Transverse colon (tissue), 4 donors: ENCODE data around the gene CIRBP. TPM values are rescaled to one million over a fixed set of nuclear protein-coding genes. Genes with fewer than 3 reads are reported as not detected.

Source experiments
- DNase-seq: peaks from one replicate; pipeline ENCODE4 v3.0.0-alpha.2; 2019
- H3K27ac ChIP-seq, 4 donors: fragments of 200-600 bp; sonication (generic); 2 replicates each; pipeline ENCODE4 v1.5.1; 2016 to 2018; ENCODE audit warnings: inconsistent platforms in 4 of 4
- H3K27me3 ChIP-seq: fragments of 200-600 bp; sonication (generic); 2 replicates; pipeline ENCODE4 v1.5.1; 2017; ENCODE audit warnings: inconsistent platforms
- H3K36me3 ChIP-seq, 4 donors: fragments of 200-600 bp; sonication (generic); 2 replicates each; pipeline ENCODE4 v1.5.1; 2017 to 2019; ENCODE audit warnings: inconsistent platforms in 4 of 4
- H3K4me1 ChIP-seq, 4 donors: fragments of 200-600 bp; sonication (generic); 2 replicates each; pipeline ENCODE4 v1.5.1; 2017 to 2020; ENCODE audit warnings: inconsistent platforms in 4 of 4
- H3K4me3 ChIP-seq, 4 donors: fragments of 200-600 bp; sonication (generic); 1 replicate in 1 of 4; 2 replicates in 3 of 4; pipeline versions ENCODE4 v1.5.1 to v1.6.1; 2017 to 2019; ENCODE audit warnings: inconsistent platforms in 4 of 4
- H3K9me3 ChIP-seq, 2 donors: fragments of 200-600 bp; sonication (generic); 2 replicates each; pipeline ENCODE4 v1.5.1; 2017 to 2019; ENCODE audit warnings: inconsistent platforms in 2 of 2
- CTCF ChIP-seq, 5 experiments: fragments of 200-600 bp in 3 of 5; fragments of 450-650 bp in 2 of 5; sonication (generic) in 3 of 5; IDR thresholded peaks; 1 replicate in 2 of 5; 2 replicates in 3 of 5; pipeline ENCODE4 v1.5.1; 2016 to 2017; ENCODE audit warnings: antibody characterized with exemption in 5 of 5, inconsistent platforms in 3 of 5, mild to moderate bottlenecking in 2 of 5, moderate library complexity in 1 of 5
- EP300 ChIP-seq: sonication (generic); formaldehyde crosslinking; IDR thresholded peaks from one replicate; pipeline ENCODE4 v1.6.1; 2017; ENCODE audit warnings: antibody characterized with exemption, low read depth
- POLR2A ChIP-seq: fragments of 450-650 bp; IDR thresholded peaks from one replicate; pipeline ENCODE4 v1.6.1; 2016; ENCODE audit warnings: antibody characterized with exemption, mild to moderate bottlenecking, moderate library complexity
- POLR2AphosphoS5 ChIP-seq, 3 donors: sonication (generic); formaldehyde crosslinking; IDR thresholded peaks; one replicate each; pipeline ENCODE4 v1.6.1; 2016; ENCODE audit warnings: antibody characterized with exemption in 3 of 3
- WGBS, 2 donors: methylation state at CpG; one replicate each; pipeline ENCODE4 v1.1.5; 2018; ENCODE audit warnings: low coverage in 1 of 2; 5-methylcytosine and 5-hydroxymethylcytosine counted together
- in situ Hi-C, 4 donors: fragments of 200-750 bp; cut with MboI; loops; one replicate each; pipeline versions ENCODE4 v1.15.0 to v1.15.1; 2017; ENCODE audit warnings: low sequenced_read_pairs in 3 of 4, low pct_ligation_motif_present in 1 of 4, low pct_unique_long_range_greater_than_20kb in 1 of 4
- intact Hi-C: fragments of 100-400 bp; cut with DNase I; formaldehyde crosslinking; loops from one replicate; pipeline ENCODE4 v1.15.1; 2023; ENCODE audit warnings: low total_unique reads
- total RNA-seq, 4 donors: library from RNA; depleted of rRNA; stranded (reverse); fragments of >200 nt; gene quantifications; one replicate each; pipeline ENCODE4 v1.1.0, GENCODE V29; 2016

CIRBP gene
- total RNA-seq, 4 donors from 2014 or later, result 431 to 488 (median 460) TPM

- no peak for TF ChIP-seq EP300
- no peak for TF ChIP-seq CTCF (IDR thresholded peaks at IDR 0.05)
- TF ChIP-seq POLR2A, result no peak
- no peak for TF ChIP-seq POLR2AphosphoS5 (IDR thresholded peaks at IDR 0.05)
- Histone ChIP-seq H3K4me1 (peaks cover 9 to 54% (median 41%) of the 10 kb centered on the region in 4 donors), H3K27me3 (peaks cover 53% of the 10 kb centered on the region), H3K4me3 (peak overlapping the region in 2 of 4 donors; percentile 6 to 13), H3K27ac (peak overlapping the region; percentile 85 to 91 (median 90)), H3K9me3 (no peaks in the 10 kb centered on the region), H3K36me3 (no peaks in the 10 kb centered on the region)
- intact Hi-C loops, result loop anchor here (10.0 kb wide), 1 partner anchor 121 kb away; the partner anchor contains the start of genes DAZAP1 and GAMT
- in situ Hi-C loops, result loop anchor here in 2 of 4 donors (25.0 kb wide), 1 partner anchor 103 kb away; the partner anchor contains the start of gene NDUFS7 (in 2 of the 2)
- DNase-seq, result no peak
- 62% methylated on average over 12 of the region's 12 CpGs; no CpG with 5 or more reads in 1 of the 2 donors for WGBS, 2 donors
Measured at GRCh38 chr19:1283917-1284292, 14.8 kb downstream of the CIRBP start.

- intact Hi-C loops (loop anchor here (10.0 kb wide), 1 partner anchor 120 kb away; the partner anchor contains the start of genes DAZAP1 and GAMT), in situ Hi-C loops (loop anchor here in 2 of 4 donors (25.0 kb wide), 1 partner anchor 103 kb away; the partner anchor contains the start of gene NDUFS7 (in 2 of the 2))
- Histone ChIP-seq H3K36me3 (no peaks in the 10 kb centered on the region), H3K4me3 (peak overlapping the region in 1 of 4 donors; percentile 13), H3K27me3 (peaks cover 53% of the 10 kb centered on the region), H3K4me1 (peaks cover 9 to 54% (median 41%) of the 10 kb centered on the region in 4 donors), H3K9me3 (no peaks in the 10 kb centered on the region), H3K27ac (peak overlapping the region; percentile 85 to 91 (median 90))
- peak; percentile 80 for DNase-seq
- WGBS, 2 donors, result 38% methylated on average over 19 of the region's 20 CpGs; no CpG with 5 or more reads in 1 of the 2 donors
- TF ChIP-seq CTCF (IDR thresholded peaks at IDR 0.05), result peak in 1 of 5 experiments; percentile 28
- TF ChIP-seq POLR2A, result peak; percentile 77
- no peak for TF ChIP-seq EP300
- peak in 2 of 3 donors; percentile 78 to 82 for TF ChIP-seq POLR2AphosphoS5 (IDR thresholded peaks at IDR 0.05)
Measured at GRCh38 chr19:1284293-1284978, 15.3 kb downstream of the CIRBP start.

GRCh38 chr19:1284979-1285736 lies 16.0 kb downstream of the CIRBP start:
- Histone ChIP-seq H3K27ac (peak overlapping the region; percentile 85 to 91 (median 90)), H3K9me3 (no peaks in the 10 kb centered on the region), H3K27me3 (peaks cover 55% of the 10 kb centered on the region), H3K4me1 (peaks cover 9 to 50% (median 39%) of the 10 kb centered on the region in 4 donors), H3K4me3 (no peak overlapping the region), H3K36me3 (no peaks in the 10 kb centered on the region)
- intact Hi-C loops, result loop anchor here (10.0 kb wide), 1 partner anchor 120 kb away; the partner anchor contains the start of genes DAZAP1 and GAMT
- WGBS, 2 donors, result 31% methylated on average over 30 of the region's 51 CpGs; no CpG with 5 or more reads in 1 of the 2 donors
- no peak for TF ChIP-seq POLR2AphosphoS5 (IDR thresholded peaks at IDR 0.05)
- no peak for TF ChIP-seq EP300
- no peak for TF ChIP-seq POLR2A
- no peak for TF ChIP-seq CTCF (IDR thresholded peaks at IDR 0.05)
- DNase-seq, result no peak
- in situ Hi-C loops, result loop anchor here in 2 of 4 donors (25.0 kb wide), 1 partner anchor 102 kb away; the partner anchor contains the start of gene NDUFS7 (in 2 of the 2)
